ENCODE data around the gene LINGO4. TPM values are rescaled to one million over a fixed set of nuclear protein-coding genes. Genes with fewer than 3 reads are reported as not detected.

Gene LINGO4
- total RNA-seq, 2 experiments from 2014 or later, result not detected

- no peak for DNase-seq
- Mint-ChIP-seq H3K27ac (peak overlapping the region; percentile 4), H3K9me3 (no peaks in the 10 kb centered on the region), H3K27me3 (no peaks in the 10 kb centered on the region), H3K4me1 (ENCODE audit: low read depth) (peaks cover 62% of the 10 kb centered on the region), H3K4me3 (peak overlapping the region; percentile 63), H3K36me3 (ENCODE audit: low read depth) (no peaks in the 10 kb centered on the region)
- ATAC-seq, result no peak
- no peak for TF ChIP-seq CTCF (IDR thresholded peaks at IDR 0.05)
- ChIA-PET POLR2A (interaction anchor here (1.1 kb wide), 1 partner anchor 17 kb away, joined by 4 read pairs; no protein-coding TSS in a partner anchor), CTCF (interaction anchor here (4.5 kb wide), 1 partner anchor 11 kb away, joined by 29 read pairs; no protein-coding TSS in a partner anchor)
- intact Hi-C loops (cut with micrococcal nuclease), result loop anchor here (5.0 kb wide), 1 partner anchor 33 kb away; the partner anchor contains the start of gene TDRKH
Measured at GRCh38 chr1:151825204-151825603, 20.0 kb upstream of the LINGO4 start.

- H3K36me3 Mint-ChIP-seq (ENCODE audit: low read depth), result no peaks in the 10 kb centered on the region
- peaks cover 48% of the 10 kb centered on the region for H3K4me1 Mint-ChIP-seq (ENCODE audit: low read depth)
- ATAC-seq, result no peak
- no peaks in the 10 kb centered on the region for H3K9me3 Mint-ChIP-seq
- intact Hi-C loops (cut with micrococcal nuclease), result no loop called here
- no peak for DNase-seq
- no peaks in the 10 kb centered on the region for H3K27me3 Mint-ChIP-seq
- peak overlapping the region; percentile 65 for H3K27ac Mint-ChIP-seq
- POLR2A ChIA-PET, result interaction anchor here (1.8 to 2.2 kb wide), 2 partner anchors 16 to 60 kb away, joined by 8 to 9 read pairs; partner anchors contain the start of genes C2CD4D and MRPL9
- no peak for TF ChIP-seq CTCF (IDR thresholded peaks at IDR 0.05)
- peak overlapping the region; percentile 37 for H3K4me3 Mint-ChIP-seq
- CTCF ChIA-PET, result interaction anchor here (1.0 to 4.5 kb wide), 4 partner anchors 11 to 65 kb away, joined by 3 to 29 read pairs (median 4); no protein-coding TSS in a partner anchor
Measured at GRCh38 chr1:151823175-151823574, 18.0 kb upstream of the LINGO4 start.

- H3K4me3 Mint-ChIP-seq, result peak overlapping the region; percentile 13
- ATAC-seq (peak; percentile 60), DNase-seq (peak; percentile 78)
- CTCF ChIA-PET, result interaction anchor here (1.0 to 4.5 kb wide), 3 partner anchors 14 to 88 kb away, joined by 3 to 29 read pairs (median 4); no protein-coding TSS in a partner anchor
- H3K27me3 Mint-ChIP-seq, result no peaks in the 10 kb centered on the region
- H3K36me3 Mint-ChIP-seq (ENCODE audit: low read depth), result no peaks in the 10 kb centered on the region
- peak overlapping the region; percentile 25 for H3K27ac Mint-ChIP-seq
- no peaks in the 10 kb centered on the region for H3K9me3 Mint-ChIP-seq
- H3K4me1 Mint-ChIP-seq (ENCODE audit: low read depth), result peaks cover 46% of the 10 kb centered on the region
- intact Hi-C loops (cut with micrococcal nuclease), result no loop called here
- TF ChIP-seq CTCF (IDR thresholded peaks at IDR 0.05), result no peak
- POLR2A ChIA-PET, result interaction anchor here (1.1 to 2.2 kb wide), 4 partner anchors 11 to 61 kb away, joined by 3 to 9 read pairs (median 6); partner anchors contain the start of genes C2CD4D and MRPL9
Measured at GRCh38 chr1:151822404-151822803, 17.2 kb upstream of the LINGO4 start.

GRCh38 chr1:151820940-151821339 is 15.7 kb upstream of the LINGO4 start:
- Mint-ChIP-seq H3K4me1 (ENCODE audit: low read depth) (peaks cover 51% of the 10 kb centered on the region), H3K4me3 (no peak overlapping the region), H3K9me3 (no peaks in the 10 kb centered on the region), H3K27ac (peak overlapping the region; percentile 26), H3K27me3 (no peaks in the 10 kb centered on the region), H3K36me3 (ENCODE audit: low read depth) (no peaks in the 10 kb centered on the region)
- no peak for TF ChIP-seq CTCF (IDR thresholded peaks at IDR 0.05)
- no peak for DNase-seq
- CTCF ChIA-PET, result interaction anchor here (1.3 to 4.5 kb wide), 4 partner anchors 10 to 227 kb away, joined by 4 to 29 read pairs (median 5); no protein-coding TSS in a partner anchor
- POLR2A ChIA-PET, result interaction anchor here (1.1 to 1.3 kb wide), 2 partner anchors 16 to 18 kb away, joined by 4 to 5 read pairs; no protein-coding TSS in a partner anchor
- intact Hi-C loops (cut with micrococcal nuclease), result no loop called here
- ATAC-seq, result peak; percentile 25

GRCh38 chr1:151819976-151820623 is 14.9 kb upstream of the LINGO4 start:
- intact Hi-C loops (cut with micrococcal nuclease), result no loop called here

More at GRCh38 chr1:151819976-151820623, 14.9 kb upstream of the LINGO4 start:
- TF ChIP-seq CTCF (IDR thresholded peaks at IDR 0.05), result no peak
- ChIA-PET POLR2A (interaction anchor here (0.6 to 1.3 kb wide), 3 partner anchors 17 to 57 kb away, joined by 3 to 5 read pairs (median 4); no protein-coding TSS in a partner anchor), CTCF (interaction anchor here (0.6 to 1.7 kb wide), 5 partner anchors 9 to 226 kb away, joined by 3 to 6 read pairs (median 4); no protein-coding TSS in a partner anchor)
- H3K27ac Mint-ChIP-seq, result peak overlapping the region; percentile 26
- no peaks in the 10 kb centered on the region for H3K9me3 Mint-ChIP-seq
- no peaks in the 10 kb centered on the region for H3K27me3 Mint-ChIP-seq
- ATAC-seq (peak; percentile 19), DNase-seq (peak; percentile 34)
- peaks cover 54% of the 10 kb centered on the region for H3K4me1 Mint-ChIP-seq (ENCODE audit: low read depth)
- H3K4me3 Mint-ChIP-seq, result no peak overlapping the region
- no peaks in the 10 kb centered on the region for H3K36me3 Mint-ChIP-seq (ENCODE audit: low read depth)

Measured in activated CD8-positive, alpha-beta T cell treated with anti-CD3 and anti-CD28 coated beads for 36 hours (primary cell).